HPDE6-E6E7 (cell line): ENCODE results near the gene DUSP22.
"Not testable (repeated sequence)": the region's sequence is repeated elsewhere in the genome, so short reads cannot be mapped to it uniquely, and the experiment has no call there.

ENCODE experiments used
- DNase-seq: peaks from one replicate; pipeline ENCODE4 v3.0.0; 2011; ENCODE audit warnings: missing footprints; ENCODE audit errors: extremely low spot score

Gene DUSP22

DNA sequence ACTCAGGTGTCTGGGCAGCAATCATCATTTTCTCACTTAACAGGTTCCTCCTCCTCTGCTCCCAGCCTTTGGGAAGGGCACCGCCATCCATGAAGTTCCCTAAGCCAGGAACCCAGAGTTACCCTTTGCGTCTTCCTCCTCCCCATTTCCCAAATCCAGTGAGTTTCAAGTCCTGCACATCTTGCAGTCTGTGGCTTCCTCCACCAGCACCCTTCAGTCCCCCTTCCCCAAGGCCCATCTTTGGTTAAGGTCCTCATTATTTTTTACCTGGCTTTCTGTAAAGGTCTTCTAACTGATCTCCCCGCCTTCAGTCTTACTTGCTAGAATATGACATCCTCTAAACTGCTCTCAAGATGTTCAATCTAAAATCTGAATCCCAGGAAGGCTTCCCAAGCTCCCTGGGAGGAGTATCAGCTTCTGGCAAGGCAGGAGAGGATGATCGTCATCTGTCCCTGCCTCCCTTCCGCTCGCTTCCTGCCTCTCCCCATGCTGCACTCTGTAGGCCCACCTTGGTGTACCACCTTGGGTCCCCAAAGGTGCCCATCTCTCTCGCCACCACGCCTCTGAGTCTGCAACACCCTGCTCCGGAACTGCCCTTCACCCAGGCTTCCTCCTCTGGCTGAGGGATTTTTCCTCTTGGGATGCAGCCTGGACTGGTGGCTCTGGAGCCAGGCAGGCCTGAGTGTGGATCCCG is 11.4 kb upstream of the DUSP22 start:
- no peak for DNase-seq

- DNase-seq: no peak
Observed at GRCh38 chr6:281469-282103, 10.7 kb upstream of the DUSP22 start.

- DNase-seq: no peak
Observed at GRCh38 chr6:282177-282866, 10.0 kb upstream of the DUSP22 start.

- DNase-seq: no peak
Observed at GRCh38 chr6:282867-283416, 9.3 kb upstream of the DUSP22 start.

DNA sequence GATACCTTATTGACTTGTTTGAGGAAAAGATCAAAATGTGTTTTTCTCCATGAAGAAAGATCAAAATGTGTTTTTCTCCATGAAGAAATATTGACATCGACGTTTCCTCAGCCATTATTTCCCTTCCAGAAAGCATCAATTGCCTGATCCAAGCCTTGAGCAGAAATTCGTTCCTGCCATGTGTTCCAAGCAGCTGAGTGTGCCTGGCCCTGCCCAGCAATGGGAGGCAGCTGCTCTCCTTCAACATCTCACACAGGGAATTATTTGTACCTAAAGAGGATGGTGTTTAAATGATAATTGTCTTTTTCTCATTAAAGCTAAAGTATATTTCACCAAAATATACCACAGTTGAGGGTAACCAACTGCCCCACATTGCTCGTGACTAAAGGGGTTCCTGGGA is 7.8 kb upstream of the DUSP22 start:
- no peak for DNase-seq

DNA sequence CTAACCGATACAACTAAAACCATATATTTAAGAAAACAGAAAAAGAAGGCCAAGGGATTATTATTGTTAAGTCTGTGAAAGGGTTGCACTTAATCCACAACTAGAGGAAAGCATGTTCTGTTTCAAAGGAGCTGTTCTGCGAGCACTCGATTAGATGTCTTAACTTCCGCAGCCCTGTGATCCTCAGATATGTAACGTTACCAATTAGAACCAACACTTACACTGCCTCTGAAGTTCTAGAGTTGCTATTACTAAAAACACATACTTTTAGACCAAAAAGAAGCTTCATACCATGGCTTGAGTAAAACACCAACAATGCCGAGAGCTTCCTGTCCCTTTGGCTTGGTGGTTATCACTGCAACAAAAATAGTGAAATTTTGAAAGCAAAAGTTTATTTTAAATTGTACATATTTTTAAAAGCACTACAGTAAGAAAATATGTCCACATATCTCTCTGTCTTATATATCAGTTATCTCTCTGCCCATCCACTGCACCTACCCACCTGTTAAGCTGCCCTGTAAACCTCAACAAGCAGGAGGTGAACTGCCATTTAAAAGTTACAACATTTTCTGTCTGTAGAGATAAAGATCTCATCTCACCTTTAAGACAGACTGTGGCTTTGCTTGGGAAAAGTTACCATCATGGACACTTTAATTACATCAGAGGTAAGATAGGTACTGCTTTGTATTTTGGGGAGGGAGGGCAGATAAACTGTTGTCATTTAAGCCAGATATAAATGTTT is 7.1 kb upstream of the DUSP22 start:
- no peak for DNase-seq

GRCh38 chr6:285902-286301 is 6.4 kb upstream of the DUSP22 start:
- not testable (repeated sequence) for DNase-seq

DNA sequence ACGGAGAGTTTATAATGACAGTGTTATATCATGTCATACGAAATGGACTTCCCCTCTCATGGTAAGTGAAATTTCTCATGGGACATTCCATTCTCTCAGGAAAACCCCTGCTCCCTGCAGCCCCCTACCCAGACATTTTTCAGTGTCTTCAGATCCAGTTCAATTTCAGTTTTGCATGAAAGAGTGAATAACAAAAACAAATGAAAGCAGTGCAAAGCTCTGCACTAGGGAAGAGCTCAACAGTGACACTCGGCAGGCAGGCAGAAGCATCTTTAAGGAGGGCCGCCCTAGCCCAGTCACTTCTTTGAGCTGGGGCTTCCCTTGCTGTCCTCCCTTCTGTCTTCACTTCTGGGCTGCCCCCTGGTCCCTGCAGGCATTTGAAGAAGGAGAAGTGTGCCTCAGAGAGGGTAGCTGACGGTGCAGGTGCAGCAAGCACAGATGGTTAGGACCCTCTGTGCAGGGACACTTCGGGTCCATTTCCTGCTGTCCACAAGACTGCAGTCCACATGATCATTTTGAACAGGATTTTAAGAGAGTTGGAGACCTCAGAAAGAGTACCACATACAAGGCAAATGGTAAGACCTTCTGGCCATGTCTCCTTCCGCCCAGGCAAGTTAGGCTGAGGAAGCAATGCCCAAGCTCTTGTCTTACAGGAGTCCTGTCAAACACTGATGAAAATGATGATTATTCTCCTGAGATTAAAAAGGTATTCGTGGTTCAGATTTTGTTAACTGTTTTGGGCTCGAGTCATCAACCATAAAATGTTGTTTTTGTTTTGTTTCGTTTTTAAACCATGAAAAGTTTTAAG is 5.4 kb upstream of the DUSP22 start:
- DNase-seq: no peak

GRCh38 chr6:287489-287860 is 4.8 kb upstream of the DUSP22 start:
- DNase-seq: no peak

GRCh38 chr6:288866-289265 is 3.4 kb upstream of the DUSP22 start:
- DNase-seq: no peak

DNA sequence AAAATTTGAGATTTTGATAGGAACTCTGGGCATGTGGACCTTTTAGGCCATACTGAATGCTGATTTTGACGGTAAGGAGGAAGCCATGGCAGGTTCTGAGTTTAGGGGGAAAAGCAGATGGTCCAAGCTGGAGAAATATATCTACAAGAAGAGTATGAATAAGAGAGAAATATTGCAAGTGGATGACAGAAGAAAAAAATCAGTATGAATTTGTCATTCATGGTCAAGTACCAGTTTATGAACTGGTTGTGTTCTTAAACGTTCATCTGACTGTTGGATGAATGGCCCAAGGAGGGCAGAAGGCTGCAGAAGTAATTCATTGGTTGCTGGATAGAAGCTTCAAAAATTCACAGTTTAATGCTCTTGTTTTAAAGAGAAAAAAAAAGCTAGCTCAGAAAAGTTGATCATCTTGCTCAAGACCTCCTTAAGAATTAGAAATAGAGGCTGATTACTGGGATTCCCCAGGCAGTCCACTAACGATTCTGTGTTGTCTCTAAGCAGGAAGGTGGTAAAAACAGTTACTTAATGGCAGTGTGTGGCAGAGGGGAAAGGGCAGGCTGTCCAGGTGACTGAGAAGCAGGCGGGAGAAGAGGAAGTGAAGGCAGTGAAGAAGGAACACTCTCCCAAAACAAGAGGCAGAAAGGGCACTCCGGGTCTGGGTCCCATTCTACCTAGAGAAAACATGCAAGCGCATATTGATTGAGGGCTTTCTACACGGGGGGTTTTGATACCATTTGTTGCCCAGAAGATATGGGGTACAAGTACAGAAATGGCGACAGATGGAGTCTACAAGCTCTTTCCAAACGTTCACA is 2.0 kb upstream of the DUSP22 start:
- no peak for DNase-seq

DNA sequence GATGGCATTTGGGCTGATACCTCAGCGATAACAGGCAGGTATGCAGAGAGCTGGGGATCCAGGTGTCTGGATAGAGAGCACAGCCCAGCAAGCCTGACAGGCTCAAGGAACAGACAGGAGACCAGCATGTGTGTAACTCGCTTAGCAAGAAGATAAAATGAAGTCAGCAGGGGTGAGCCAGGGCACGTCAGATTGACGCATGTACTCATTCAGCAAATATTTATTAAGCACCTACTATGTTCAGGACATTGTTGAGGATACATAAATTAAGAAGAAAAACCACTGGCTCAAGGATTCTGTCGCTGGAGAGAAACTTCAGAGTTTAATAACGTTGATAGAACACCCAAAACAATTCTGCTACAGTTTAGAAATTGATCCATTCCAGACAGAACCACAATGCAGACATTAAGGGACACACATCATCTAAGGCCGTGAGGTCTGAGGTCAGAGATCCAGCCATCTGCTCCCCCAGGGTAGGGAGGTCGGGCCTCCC is 1.0 kb upstream of the DUSP22 start:
- peak; percentile 70 for DNase-seq

GRCh38 chr6:292506-293192 is 362 bp downstream of the DUSP22 start:
- DNase-seq: no peak

GRCh38 chr6:293193-294174 is 1.2 kb downstream of the DUSP22 start:
- DNase-seq: no peak

DNA sequence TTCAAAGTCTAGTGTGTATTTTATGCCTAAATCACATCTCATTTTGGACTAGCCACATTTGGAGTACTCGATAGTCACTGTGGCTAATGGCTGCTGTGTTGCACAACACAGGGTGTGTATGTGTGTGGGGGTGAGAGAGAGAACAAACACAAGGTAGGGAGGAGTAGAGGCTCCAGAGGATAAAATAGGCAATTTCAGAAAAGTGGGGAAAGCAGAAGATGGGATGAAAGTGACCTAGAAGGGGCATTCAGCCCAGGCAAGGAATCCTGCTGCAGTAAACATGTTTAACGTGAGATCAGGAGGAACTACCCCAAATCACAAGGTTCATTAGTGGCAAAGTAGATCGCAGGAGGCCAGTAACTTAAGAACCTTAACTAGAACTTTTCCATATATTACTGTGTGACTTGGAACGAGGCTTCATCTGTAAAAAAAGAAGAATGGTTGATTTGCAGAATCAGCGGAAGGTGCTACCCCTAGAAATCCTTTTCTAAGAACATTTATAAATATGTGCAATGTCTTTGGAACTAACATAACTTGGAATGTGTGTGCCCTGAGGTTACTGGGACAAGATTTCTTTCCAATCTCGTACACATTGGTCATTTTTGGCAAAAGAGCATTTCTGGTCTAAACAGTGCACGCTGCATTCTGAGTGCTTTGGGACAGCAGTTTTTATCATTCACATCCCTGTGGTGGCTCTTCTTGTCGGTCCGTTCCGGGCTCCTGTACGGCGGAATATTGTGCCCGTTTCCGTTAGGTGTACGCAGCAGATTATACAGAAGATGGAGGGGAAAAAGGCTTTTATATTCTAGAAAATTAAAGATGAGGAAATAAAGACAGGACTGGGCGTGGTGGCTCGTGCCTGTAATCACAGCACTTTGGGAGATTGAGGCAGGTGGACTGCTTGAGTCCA is 2.6 kb downstream of the DUSP22 start:
- no peak for DNase-seq

- DNase-seq: no peak
Observed at GRCh38 chr6:296151-297122, 4.2 kb downstream of the DUSP22 start.
